Calu3 (cell line): Measurements from ENCODE around the gene ZC3HAV1. TPM values are rescaled to one million over a fixed set of nuclear protein-coding genes. Genes with fewer than 3 reads are reported as not detected.

ENCODE experiments used
- BruUV-seq: library from RNA; stranded (reverse); fragments of 400-500 nt; replicated peaks from 2 replicates; lab custom pipeline; 2021; lab: Mats Ljungman, UMichigan
- CTCF ChIA-PET: fragments of 300-600 bp; sonication (Branson Sonifier 250); formaldehyde crosslinking; loops from one replicate; lab custom pipeline; 2022; ENCODE audit warnings: antibody characterized with exemption; lab: Charles Lee
- DNase-seq: peaks from one replicate; pipeline ENCODE4 v3.0.0; 2022
- H3K27ac Mint-ChIP-seq: one replicate; pipeline ENCODE4 v1.8.0; 2022; ENCODE audit warnings: mixed read lengths; ENCODE audit not compliant: unreplicated experiment
- H3K27me3 Mint-ChIP-seq: one replicate; pipeline ENCODE4 v1.8.0; 2022; ENCODE audit warnings: mixed read lengths; ENCODE audit not compliant: unreplicated experiment
- H3K36me3 Mint-ChIP-seq: one replicate; pipeline ENCODE4 v1.8.0; 2022; ENCODE audit warnings: mild to moderate bottlenecking, moderate library complexity, mixed read lengths; ENCODE audit not compliant: insufficient read depth, unreplicated experiment
- H3K4me1 Mint-ChIP-seq: one replicate; pipeline ENCODE4 v1.8.0; 2022; ENCODE audit warnings: mild to moderate bottlenecking, low read depth, mixed read lengths; ENCODE audit not compliant: unreplicated experiment
- H3K4me3 Mint-ChIP-seq: one replicate; pipeline ENCODE4 v1.8.0; 2022; ENCODE audit warnings: mild to moderate bottlenecking, low read depth, moderate library complexity, mixed read lengths; ENCODE audit not compliant: unreplicated experiment
- H3K9me3 Mint-ChIP-seq: one replicate; pipeline ENCODE4 v1.8.0; 2022; ENCODE audit warnings: low read depth, mixed read lengths; ENCODE audit not compliant: unreplicated experiment
- intact Hi-C: fragments of 100-400 bp; cut with micrococcal nuclease; formaldehyde crosslinking; loops from one replicate; pipeline ENCODE4 v1.10.0; 2022; ENCODE audit not compliant: unreplicated experiment
- total RNA-seq: library from RNA; stranded (reverse); gene quantifications from 2 replicates; pipeline ENCODE4 v1.2.3, GENCODE V29; 2022
- TF ChIP-seq, protein P1 (sequence below): fragments of 200-600 bp; IDR thresholded peaks from one replicate; pipeline ENCODE4 v1.8.0; 2022; ENCODE audit warnings: antibody characterized with exemption; ENCODE audit not compliant: unreplicated experiment

ZC3HAV1 gene
- total RNA-seq, 1 experiment from 2014 or later, result 63.4 TPM

GRCh38 chr7:139118805-139119485 lies 9.4 kb upstream of the ZC3HAV1 start:
- intact Hi-C loops, result no loop called here
- peaks cover 24% of the 10 kb centered on the region for H3K4me1 Mint-ChIP-seq

GRCh38 chr7:139118234-139118804 lies 8.8 kb upstream of the ZC3HAV1 start:
- intact Hi-C loops, result no loop called here
- H3K27ac Mint-ChIP-seq, result peak overlapping the region; percentile 6
- H3K4me1 Mint-ChIP-seq, result peaks cover 24% of the 10 kb centered on the region
- no peaks in the 10 kb centered on the region for H3K27me3 Mint-ChIP-seq
- DNase-seq, result peak; percentile 52
- BruUV-seq, result no TSS peak
- no peaks in the 10 kb centered on the region for H3K9me3 Mint-ChIP-seq
- TF ChIP-seq, protein P1, sequence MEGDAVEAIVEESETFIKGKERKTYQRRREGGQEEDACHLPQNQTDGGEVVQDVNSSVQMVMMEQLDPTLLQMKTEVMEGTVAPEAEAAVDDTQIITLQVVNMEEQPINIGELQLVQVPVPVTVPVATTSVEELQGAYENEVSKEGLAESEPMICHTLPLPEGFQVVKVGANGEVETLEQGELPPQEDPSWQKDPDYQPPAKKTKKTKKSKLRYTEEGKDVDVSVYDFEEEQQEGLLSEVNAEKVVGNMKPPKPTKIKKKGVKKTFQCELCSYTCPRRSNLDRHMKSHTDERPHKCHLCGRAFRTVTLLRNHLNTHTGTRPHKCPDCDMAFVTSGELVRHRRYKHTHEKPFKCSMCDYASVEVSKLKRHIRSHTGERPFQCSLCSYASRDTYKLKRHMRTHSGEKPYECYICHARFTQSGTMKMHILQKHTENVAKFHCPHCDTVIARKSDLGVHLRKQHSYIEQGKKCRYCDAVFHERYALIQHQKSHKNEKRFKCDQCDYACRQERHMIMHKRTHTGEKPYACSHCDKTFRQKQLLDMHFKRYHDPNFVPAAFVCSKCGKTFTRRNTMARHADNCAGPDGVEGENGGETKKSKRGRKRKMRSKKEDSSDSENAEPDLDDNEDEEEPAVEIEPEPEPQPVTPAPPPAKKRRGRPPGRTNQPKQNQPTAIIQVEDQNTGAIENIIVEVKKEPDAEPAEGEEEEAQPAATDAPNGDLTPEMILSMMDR, result no peak
- peak overlapping the region; percentile 38 for H3K4me3 Mint-ChIP-seq
- CTCF ChIA-PET, result interaction anchor here (0.6 kb wide), 2 partner anchors 13 to 55 kb away, joined by 4 to 5 read pairs; no protein-coding TSS in a partner anchor
- H3K36me3 Mint-ChIP-seq, result no peaks in the 10 kb centered on the region

More at GRCh38 chr7:139118805-139119485, 9.4 kb upstream of the ZC3HAV1 start:
- Mint-ChIP-seq H3K27ac (no peak overlapping the region), H3K27me3 (no peaks in the 10 kb centered on the region), H3K4me3 (no peak overlapping the region), H3K9me3 (no peaks in the 10 kb centered on the region), H3K36me3 (no peaks in the 10 kb centered on the region)
- DNase-seq, result no peak
- BruUV-seq, result no TSS peak
- CTCF ChIA-PET, result interaction anchor here (0.6 to 1.1 kb wide), 2 partner anchors 14 kb away, joined by 3 to 5 read pairs; a partner anchor contains a TSS
- TF ChIP-seq, protein P1, result no peak

- Mint-ChIP-seq H3K36me3 (no peaks in the 10 kb centered on the region), H3K4me1 (peaks cover 24% of the 10 kb centered on the region), H3K4me3 (peak overlapping the region; percentile 38), H3K27ac (peak overlapping the region; percentile 6), H3K9me3 (no peaks in the 10 kb centered on the region), H3K27me3 (no peaks in the 10 kb centered on the region)
- CTCF ChIA-PET, result interaction anchor here (0.6 to 0.8 kb wide), 2 partner anchors 15 to 55 kb away, joined by 3 to 4 read pairs; no protein-coding TSS in a partner anchor
- intact Hi-C loops, result no loop called here
- TF ChIP-seq, protein P1, result no peak
- DNase-seq, result no peak
- no TSS peak for BruUV-seq
Observed at GRCh38 chr7:139117599-139118233, 8.2 kb upstream of the ZC3HAV1 start.

DNA sequence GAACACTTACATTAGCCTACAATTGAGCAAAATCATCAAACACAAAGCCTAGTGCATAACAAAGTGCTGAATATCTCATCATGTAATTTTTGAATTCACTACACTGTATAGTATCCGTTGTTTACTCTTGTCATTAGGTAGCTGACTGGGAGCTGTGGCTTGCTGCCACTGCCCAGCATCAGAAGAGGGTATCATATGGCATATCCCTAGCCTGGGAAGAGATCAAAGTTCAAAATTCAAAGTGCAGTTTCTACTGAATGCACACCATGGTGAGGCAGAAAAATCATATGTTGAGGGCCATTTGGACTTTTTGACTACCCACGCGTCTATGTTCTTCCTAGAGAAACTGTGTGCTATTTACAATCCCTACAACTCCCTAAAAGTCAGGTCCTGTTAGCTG lies 7.5 kb upstream of the ZC3HAV1 start:
- no peak for DNase-seq
- BruUV-seq, result no TSS peak
- intact Hi-C loops, result no loop called here
- peaks cover 27% of the 10 kb centered on the region for H3K4me1 Mint-ChIP-seq
- no peak overlapping the region for H3K27ac Mint-ChIP-seq
- no peaks in the 10 kb centered on the region for H3K27me3 Mint-ChIP-seq
- H3K36me3 Mint-ChIP-seq, result no peaks in the 10 kb centered on the region
- H3K4me3 Mint-ChIP-seq, result no peak overlapping the region
- CTCF ChIA-PET, result interaction anchor here (0.8 kb wide), 1 partner anchor 15 kb away, joined by 3 read pairs; no protein-coding TSS in a partner anchor
- TF ChIP-seq, protein P1, result no peak
- H3K9me3 Mint-ChIP-seq, result no peaks in the 10 kb centered on the region
